DOHH2 (cell line): Measurements from ENCODE around the gene NPY4R.

Source experiments
- EZH2phosphoT487 ChIP-seq: fragments of 200-600 bp; sonication (generic); IDR thresholded peaks from 2 replicates; pipeline ENCODE4 v1.6.1; 2017; ENCODE audit warnings: borderline replicate concordance, mild to moderate bottlenecking, antibody characterized with exemption, low read length, moderate library complexity, mixed read lengths
- TF ChIP-seq, protein P1 (sequence below): fragments of 200-600 bp; sonication (generic); IDR thresholded peaks from one replicate; pipeline ENCODE4 v1.5.1; 2014; ENCODE audit warnings: antibody characterized with exemption, mild to moderate bottlenecking, low read depth, low read length; ENCODE audit not compliant: poor library complexity, severe bottlenecking

DNA sequence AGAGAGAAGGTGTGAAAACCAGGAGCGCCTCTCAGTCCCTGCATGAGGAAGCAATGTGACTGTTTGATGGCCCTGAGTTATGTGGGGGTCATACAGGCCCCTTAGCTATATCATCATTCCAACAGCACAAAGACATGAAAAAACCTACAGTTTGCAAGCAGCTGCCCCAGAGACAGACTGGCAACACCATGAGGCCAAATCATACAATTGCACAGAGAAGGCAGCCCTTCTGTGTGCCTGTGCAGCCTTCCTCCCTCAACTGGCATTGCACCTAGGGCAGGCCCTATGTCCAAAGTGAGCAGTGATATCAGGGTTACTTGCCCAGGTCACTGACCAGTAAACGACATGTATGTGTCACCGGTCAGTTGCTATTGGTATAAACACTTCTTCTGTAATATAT is 49.1 kb upstream of the NPY4R start:
- TF ChIP-seq, protein P1, sequence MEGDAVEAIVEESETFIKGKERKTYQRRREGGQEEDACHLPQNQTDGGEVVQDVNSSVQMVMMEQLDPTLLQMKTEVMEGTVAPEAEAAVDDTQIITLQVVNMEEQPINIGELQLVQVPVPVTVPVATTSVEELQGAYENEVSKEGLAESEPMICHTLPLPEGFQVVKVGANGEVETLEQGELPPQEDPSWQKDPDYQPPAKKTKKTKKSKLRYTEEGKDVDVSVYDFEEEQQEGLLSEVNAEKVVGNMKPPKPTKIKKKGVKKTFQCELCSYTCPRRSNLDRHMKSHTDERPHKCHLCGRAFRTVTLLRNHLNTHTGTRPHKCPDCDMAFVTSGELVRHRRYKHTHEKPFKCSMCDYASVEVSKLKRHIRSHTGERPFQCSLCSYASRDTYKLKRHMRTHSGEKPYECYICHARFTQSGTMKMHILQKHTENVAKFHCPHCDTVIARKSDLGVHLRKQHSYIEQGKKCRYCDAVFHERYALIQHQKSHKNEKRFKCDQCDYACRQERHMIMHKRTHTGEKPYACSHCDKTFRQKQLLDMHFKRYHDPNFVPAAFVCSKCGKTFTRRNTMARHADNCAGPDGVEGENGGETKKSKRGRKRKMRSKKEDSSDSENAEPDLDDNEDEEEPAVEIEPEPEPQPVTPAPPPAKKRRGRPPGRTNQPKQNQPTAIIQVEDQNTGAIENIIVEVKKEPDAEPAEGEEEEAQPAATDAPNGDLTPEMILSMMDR: no peak
- TF ChIP-seq EZH2phosphoT487: no peak
